Measurements from ENCODE around the gene ERCC5.

The ERCC5 gene

GRCh38 chr13:102902789-102903347 lies 57.0 kb downstream of the ERCC5 start:
- no peak overlapping the region for H3K4me2 ChIP-seq
- H3K27me3 ChIP-seq (ENCODE audit: insufficient read depth, low read depth): no peaks in the 10 kb centered on the region
- no peak overlapping the region for H2AFZ ChIP-seq (ENCODE audit: low read depth)
- no peak overlapping the region for H3K9ac ChIP-seq
- H3K4me1 ChIP-seq (ENCODE audit: low read depth, poor library complexity, severe bottlenecking): no peaks in the 10 kb centered on the region
- no peak for TF ChIP-seq CTCF (conservative IDR thresholded peaks at IDR 0.05; ENCODE audit: low read depth, low read length)
- H3K4me3 ChIP-seq (IDR thresholded peaks at IDR 0.05; ENCODE audit: insufficient read depth, low read depth, low read length): no peak overlapping the region
- no peaks in the 10 kb centered on the region for H3K36me3 ChIP-seq (ENCODE audit: insufficient read depth)
- H3K79me2 ChIP-seq (ENCODE audit: insufficient read depth, low read depth): no peaks in the 10 kb centered on the region
- no peak overlapping the region for H3K27ac ChIP-seq
- no peaks in the 10 kb centered on the region for H4K20me1 ChIP-seq (ENCODE audit: insufficient read depth)

- Histone ChIP-seq H3K27me3 (ENCODE audit: insufficient read depth, low read depth) (no peaks in the 10 kb centered on the region), H3K4me1 (ENCODE audit: low read depth, poor library complexity, severe bottlenecking) (no peaks in the 10 kb centered on the region), H3K9ac (no peak overlapping the region), H3K27ac (no peak overlapping the region), H3K79me2 (ENCODE audit: insufficient read depth, low read depth) (no peaks in the 10 kb centered on the region), H4K20me1 (ENCODE audit: insufficient read depth) (no peaks in the 10 kb centered on the region), H3K4me3 (IDR thresholded peaks at IDR 0.05; ENCODE audit: insufficient read depth, low read depth, low read length) (no peak overlapping the region), H3K36me3 (ENCODE audit: insufficient read depth) (no peaks in the 10 kb centered on the region), H2AFZ (ENCODE audit: low read depth) (no peak overlapping the region), H3K4me2 (no peak overlapping the region)
- TF ChIP-seq CTCF (conservative IDR thresholded peaks at IDR 0.05; ENCODE audit: low read depth, low read length): peak; percentile 33; the same call in 1 of the 2 replicates
These were observed 58.0 kb downstream of the ERCC5 start for GRCh38 chr13:102903659-102904407.

- no peaks in the 10 kb centered on the region for H4K20me1 ChIP-seq (ENCODE audit: insufficient read depth)
- no peak overlapping the region for H3K4me3 ChIP-seq (IDR thresholded peaks at IDR 0.05; ENCODE audit: insufficient read depth, low read depth, low read length)
- no peak overlapping the region for H3K9ac ChIP-seq
- no peak overlapping the region for H3K4me2 ChIP-seq
- no peak for TF ChIP-seq CTCF (conservative IDR thresholded peaks at IDR 0.05; ENCODE audit: low read depth, low read length)
- no peak overlapping the region for H2AFZ ChIP-seq (ENCODE audit: low read depth)
- no peaks in the 10 kb centered on the region for H3K36me3 ChIP-seq (ENCODE audit: insufficient read depth)
- no peaks in the 10 kb centered on the region for H3K79me2 ChIP-seq (ENCODE audit: insufficient read depth, low read depth)
- no peaks in the 10 kb centered on the region for H3K27me3 ChIP-seq (ENCODE audit: insufficient read depth, low read depth)
- no peaks in the 10 kb centered on the region for H3K4me1 ChIP-seq (ENCODE audit: low read depth, poor library complexity, severe bottlenecking)
- H3K27ac ChIP-seq: no peak overlapping the region
These were observed 58.6 kb downstream of the ERCC5 start for GRCh38 chr13:102904408-102904862.

GRCh38 chr13:102905905-102906771 lies 60.3 kb downstream of the ERCC5 start:
- no peaks in the 10 kb centered on the region for H4K20me1 ChIP-seq (ENCODE audit: insufficient read depth)

More at GRCh38 chr13:102905905-102906771, 60.3 kb downstream of the ERCC5 start:
- H3K79me2 ChIP-seq (ENCODE audit: insufficient read depth, low read depth): no peaks in the 10 kb centered on the region
- no peak for TF ChIP-seq CTCF (conservative IDR thresholded peaks at IDR 0.05; ENCODE audit: low read depth, low read length)
- no peak overlapping the region for H3K4me2 ChIP-seq
- no peaks in the 10 kb centered on the region for H3K4me1 ChIP-seq (ENCODE audit: low read depth, poor library complexity, severe bottlenecking)
- H2AFZ ChIP-seq (ENCODE audit: low read depth): no peak overlapping the region
- no peak overlapping the region for H3K9ac ChIP-seq
- H3K27me3 ChIP-seq (ENCODE audit: insufficient read depth, low read depth): no peaks in the 10 kb centered on the region
- H3K4me3 ChIP-seq (IDR thresholded peaks at IDR 0.05; ENCODE audit: insufficient read depth, low read depth, low read length): no peak overlapping the region
- H3K36me3 ChIP-seq (ENCODE audit: insufficient read depth): no peaks in the 10 kb centered on the region
- H3K27ac ChIP-seq: no peak overlapping the region

Measured in KMS-11 (cell line).